ENCODE measurements around the gene CA11. TPM values are rescaled to one million over a fixed set of nuclear protein-coding genes. Genes with fewer than 3 reads are reported as not detected.
A peak's percentile ranks its signal among the peaks of the same experiment; 100 is the strongest.

The CA11 gene
- total and polyA plus RNA-seq, 2 of the 8 experiments (the other 6 are each of a cell fraction or from before 2014, with no cell fraction given): 51.7 to 71.4 TPM

DNA sequence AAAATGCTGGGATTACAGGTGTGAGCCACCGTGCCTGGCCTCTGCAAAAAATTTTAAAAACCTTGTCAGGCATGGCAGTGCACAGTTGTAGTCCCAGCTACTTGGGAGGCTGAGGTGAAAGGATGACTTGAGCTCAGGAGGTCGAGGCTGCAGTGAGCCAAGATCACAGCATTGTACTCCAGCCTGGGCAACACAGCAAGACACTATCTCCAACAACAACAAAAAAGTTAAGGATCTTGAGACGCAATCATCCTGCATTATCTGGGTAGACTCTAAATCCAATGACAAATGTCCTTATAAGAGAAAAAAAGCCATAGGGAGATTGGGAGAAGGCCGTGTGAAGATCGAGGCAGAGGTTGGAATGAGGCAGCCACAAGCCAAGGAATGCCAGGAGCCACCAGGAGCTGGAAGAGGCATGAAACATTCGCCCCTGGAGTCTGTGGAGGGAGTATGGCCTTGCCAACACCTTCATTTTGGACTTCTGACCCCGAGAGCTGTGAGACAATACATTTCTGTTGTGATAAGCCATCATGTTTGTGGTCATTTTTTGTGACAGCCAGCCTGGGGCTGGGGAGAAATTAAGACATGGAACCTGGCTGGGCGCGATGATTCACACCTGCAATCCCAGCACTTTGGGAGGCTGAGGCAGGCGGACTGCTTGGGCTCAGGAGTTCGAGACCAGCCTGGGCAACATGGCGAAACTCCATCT, 5.1 kb upstream of the CA11 start:
- Histone ChIP-seq H2BK120ac (replicated peaks; ENCODE audit: low read depth, low read length) (no peak overlapping the region), H4K5ac (ENCODE audit: insufficient read length, low read depth, low read length) (no peak overlapping the region), H3K18ac (ENCODE audit: extremely low read depth, low read length) (no peak overlapping the region), H3K23ac (ENCODE audit: insufficient read length) (no peak overlapping the region), H3K79me2 (ENCODE audit: control insufficient read depth in 1 of 2, insufficient read depth in 2 of 2, low read length in 2 of 2) (no peaks in the 10 kb centered on the region), H3K4me2 (ENCODE audit: insufficient read depth in 1 of 2, low read depth in 2 of 2, low read length in 2 of 2) (no peak overlapping the region), H2BK20ac (ENCODE audit: low read length) (no peak overlapping the region), H2AFZ (ENCODE audit: low read length) (no peak overlapping the region), H3K4me1 (replicated peaks in 1 of 4; ENCODE audit: control insufficient read depth in 3 of 4, insufficient read depth in 4 of 4, low read length in 3 of 4) (peaks cover 0 to 2% (median 0%) of the 10 kb centered on the region in 4 experiments; a peak in 2 of 7 replicates), H3K23me2 (ENCODE audit: low read depth, low read length) (peaks cover 1% of the 10 kb centered on the region; the same call in 1 of the 2 replicates), H2AK5ac (ENCODE audit: low read depth, low read length) (no peak overlapping the region), H2BK12ac (ENCODE audit: low read depth, low read length) (no peak overlapping the region), H3K9me3 (ENCODE audit: insufficient read depth in 2 of 2, low read depth in 1 of 2, low read length in 1 of 2) (0 out of 4 replicates have a peak, but pooled peaks cover 0 to 3% of the 10 kb centered on the region in 2 experiments), H4K91ac (replicated peaks; ENCODE audit: insufficient read length, low read length) (no peak overlapping the region), H3K9ac (replicated peaks in 1 of 4; ENCODE audit: extremely low read depth in 1 of 4, low read depth in 3 of 4, low read length in 3 of 4) (no peak overlapping the region), H2BK5ac (ENCODE audit: low read depth, low read length) (no peak overlapping the region), H4K8ac (ENCODE audit: extremely low read depth, insufficient read depth, low read length) (no peak overlapping the region), H3K27ac (ENCODE audit: low read depth, low read length) (no peak overlapping the region), H3K79me1 (ENCODE audit: low read depth, low read length) (no peaks in the 10 kb centered on the region), H4K20me1 (replicated peaks in 1 of 2; ENCODE audit: control insufficient read depth in 1 of 2, insufficient read depth in 2 of 2, low read length in 2 of 2) (no peaks in the 10 kb centered on the region), H3K56ac (replicated peaks; ENCODE audit: insufficient read length, low read depth, low read length) (no peak overlapping the region), H3K14ac (ENCODE audit: insufficient read length) (no peak overlapping the region), H3K27me3 (replicated peaks in 1 of 4; ENCODE audit: control insufficient read depth in 3 of 4, extremely low read depth in 1 of 4, insufficient read depth in 3 of 4, low read length in 3 of 4) (no peaks in the 10 kb centered on the region), H3K4me3 (ENCODE audit: extremely low read depth in 1 of 4, insufficient read depth in 2 of 4, low read depth in 3 of 4, low read length in 4 of 4) (no peak overlapping the region), H3K4ac (replicated peaks; ENCODE audit: insufficient read length, low read depth, low read length) (no peak overlapping the region), H2BK15ac (ENCODE audit: low read length) (0 out of 2 replicates have a peak overlapping the region, but pooled peaks have one; percentile 53), H3K36me3 (ENCODE audit: control insufficient read depth in 2 of 4, insufficient read depth in 4 of 4, low read length in 3 of 4) (no peaks in the 10 kb centered on the region)
- ChIA-PET CTCF (ENCODE audit: partially characterized antibody) (interaction anchor here (0.7 to 1.6 kb wide), 6 partner anchors 22 to 185 kb away, joined by 3 to 5 read pairs (median 4); partner anchors contain the start of genes FUT2, HSD17B14 and NTN5), POLR2A (ENCODE audit: partially characterized antibody) (interaction anchor here (0.6 to 1.1 kb wide), 7 partner anchors 10 to 837 kb away, joined by 3 to 5 read pairs (median 3); no protein-coding TSS in a partner anchor)
- DNase-seq (ENCODE audit: low read depth in 1 of 2, low spot score in 2 of 2) (no peak), FAIRE-seq (no peak)
- 86% methylated on average over 12 of the region's 12 CpGs; no CpG with 5 or more reads in 1 of the 2 experiments for WGBS, 2 experiments (ENCODE audit: extremely low coverage in 1 of 2, insufficient coverage in 1 of 2, insufficient read length in 1 of 2, insufficient replicate concordance in 2 of 2, low coverage in 1 of 2, low lambda C conversion rate in 2 of 2, missing lambda C conversion rate in 1 of 2)
- TF ChIP-seq RAD21 (IDR thresholded peaks at IDR 0.05 in 1 of 2, conservative IDR thresholded peaks at IDR 0.05 in 1 of 2; ENCODE audit: low read depth in 2 of 2, low read length in 2 of 2) (no peak), JUND (IDR thresholded peaks at IDR 0.05; ENCODE audit: low read length) (no peak), CTCF (IDR thresholded peaks at IDR 0.05; ENCODE audit: control extremely low read depth in 1 of 3, insufficient read depth in 1 of 3, low read depth in 1 of 3, low read length in 3 of 3) (no peak), HDAC2 (IDR thresholded peaks at IDR 0.05; ENCODE audit: borderline replicate concordance in 1 of 2, low read depth in 2 of 2, low read length in 2 of 2) (no peak), BRCA1 (IDR thresholded peaks at IDR 0.05; ENCODE audit: low read depth, low read length) (no peak), POLR2A (IDR thresholded peaks at IDR 0.05; ENCODE audit: control extremely low read depth in 1 of 2, low read depth in 2 of 2, low read length in 2 of 2) (no peak), GABPA (IDR thresholded peaks at IDR 0.05; ENCODE audit: borderline replicate concordance, insufficient read depth, low read length) (no peak)

Measured in H1 (cell line).